ENCODE data around the gene SLC22A1. TPM values are rescaled to one million over a fixed set of nuclear protein-coding genes. Genes with fewer than 3 reads are reported as not detected.

The SLC22A1 gene
- total and polyA plus RNA-seq, 2 of the 4 experiments (the other 2 are of a cell fraction): 0.10 TPM; not detected in 1

DNA sequence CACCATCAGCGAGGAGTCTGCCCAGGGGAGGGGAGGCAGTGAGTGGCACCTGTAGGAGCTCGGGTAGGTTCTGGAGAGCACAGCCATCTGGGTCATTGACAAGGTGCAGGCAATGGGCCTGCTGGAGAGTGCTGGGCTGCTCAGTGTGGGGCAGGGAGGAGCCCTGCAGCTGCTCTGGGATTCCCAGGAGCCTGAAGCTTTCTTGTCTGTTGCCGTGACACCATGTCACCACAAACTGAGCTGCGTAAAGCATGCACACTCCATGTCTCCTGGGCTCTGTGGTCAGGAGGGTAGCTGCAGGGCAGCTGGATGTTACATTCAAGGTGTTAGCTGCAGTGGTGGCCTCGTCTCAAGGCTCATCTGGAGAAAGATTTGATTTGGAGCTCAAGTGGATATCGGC lies 4.5 kb upstream of the SLC22A1 start:
- ChIA-PET POLR2A (ENCODE audit: unreplicated experiment) (no interaction called here), CTCF (no interaction called here)
- no peaks in the 10 kb centered on the region for H4K20me1 ChIP-seq (ENCODE audit: insufficient read depth, low read length)
- H2AK9ac ChIP-seq (replicated peaks; ENCODE audit: low read depth, low read length, poor library complexity): no peak overlapping the region
- H4K5ac ChIP-seq (ENCODE audit: low read depth, low read length): no peak overlapping the region
- H3K4me3 ChIP-seq (ENCODE audit: insufficient read depth, low read depth, low read length): no peak overlapping the region
- H2BK120ac ChIP-seq (ENCODE audit: low read depth, low read length): no peak overlapping the region
- no peak overlapping the region for H3K56ac ChIP-seq (ENCODE audit: extremely low read depth, insufficient read depth, low read length)
- TF ChIP-seq POLR2A (IDR thresholded peaks at IDR 0.05; ENCODE audit: low read depth, low read length) (no peak), CHD1 (IDR thresholded peaks at IDR 0.05; ENCODE audit: low read depth, low read length) (no peak), RFX5 (IDR thresholded peaks at IDR 0.05; ENCODE audit: low read depth, low read length) (no peak), MAZ (IDR thresholded peaks at IDR 0.05; ENCODE audit: borderline replicate concordance, low read depth, low read length) (no peak), FOS (IDR thresholded peaks at IDR 0.05; ENCODE audit: low read depth, low read length) (no peak), NFE2L2 (IDR thresholded peaks at IDR 0.05; ENCODE audit: low read depth, low read length) (no peak), BHLHE40 (IDR thresholded peaks at IDR 0.05; ENCODE audit: low read depth, low read length) (no peak), CEBPB (IDR thresholded peaks at IDR 0.05; ENCODE audit: low read depth, low read length) (no peak), RAD21 (IDR thresholded peaks at IDR 0.05; ENCODE audit: low read length) (no peak), SMC3 (IDR thresholded peaks at IDR 0.05; ENCODE audit: low read depth, low read length) (no peak)
- TF ChIP-seq, protein P1, sequence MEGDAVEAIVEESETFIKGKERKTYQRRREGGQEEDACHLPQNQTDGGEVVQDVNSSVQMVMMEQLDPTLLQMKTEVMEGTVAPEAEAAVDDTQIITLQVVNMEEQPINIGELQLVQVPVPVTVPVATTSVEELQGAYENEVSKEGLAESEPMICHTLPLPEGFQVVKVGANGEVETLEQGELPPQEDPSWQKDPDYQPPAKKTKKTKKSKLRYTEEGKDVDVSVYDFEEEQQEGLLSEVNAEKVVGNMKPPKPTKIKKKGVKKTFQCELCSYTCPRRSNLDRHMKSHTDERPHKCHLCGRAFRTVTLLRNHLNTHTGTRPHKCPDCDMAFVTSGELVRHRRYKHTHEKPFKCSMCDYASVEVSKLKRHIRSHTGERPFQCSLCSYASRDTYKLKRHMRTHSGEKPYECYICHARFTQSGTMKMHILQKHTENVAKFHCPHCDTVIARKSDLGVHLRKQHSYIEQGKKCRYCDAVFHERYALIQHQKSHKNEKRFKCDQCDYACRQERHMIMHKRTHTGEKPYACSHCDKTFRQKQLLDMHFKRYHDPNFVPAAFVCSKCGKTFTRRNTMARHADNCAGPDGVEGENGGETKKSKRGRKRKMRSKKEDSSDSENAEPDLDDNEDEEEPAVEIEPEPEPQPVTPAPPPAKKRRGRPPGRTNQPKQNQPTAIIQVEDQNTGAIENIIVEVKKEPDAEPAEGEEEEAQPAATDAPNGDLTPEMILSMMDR (conservative IDR thresholded peaks at IDR 0.05; ENCODE audit: low read depth, low read length): no peak
- TF ChIP-seq, protein P2, sequence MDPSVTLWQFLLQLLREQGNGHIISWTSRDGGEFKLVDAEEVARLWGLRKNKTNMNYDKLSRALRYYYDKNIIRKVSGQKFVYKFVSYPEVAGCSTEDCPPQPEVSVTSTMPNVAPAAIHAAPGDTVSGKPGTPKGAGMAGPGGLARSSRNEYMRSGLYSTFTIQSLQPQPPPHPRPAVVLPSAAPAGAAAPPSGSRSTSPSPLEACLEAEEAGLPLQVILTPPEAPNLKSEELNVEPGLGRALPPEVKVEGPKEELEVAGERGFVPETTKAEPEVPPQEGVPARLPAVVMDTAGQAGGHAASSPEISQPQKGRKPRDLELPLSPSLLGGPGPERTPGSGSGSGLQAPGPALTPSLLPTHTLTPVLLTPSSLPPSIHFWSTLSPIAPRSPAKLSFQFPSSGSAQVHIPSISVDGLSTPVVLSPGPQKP (IDR thresholded peaks at IDR 0.05; ENCODE audit: borderline replicate concordance, low read depth, low read length): no peak
- no peaks in the 10 kb centered on the region; the same call in 1 of the 2 replicates for H3K9me3 ChIP-seq (ENCODE audit: control insufficient read depth, insufficient read depth, low read length)
- H3K4me1 ChIP-seq (ENCODE audit: control insufficient read depth, insufficient read depth, low read length): no peaks in the 10 kb centered on the region
- ATAC-seq (ENCODE audit: low read depth): no peak
- H2BK15ac ChIP-seq (ENCODE audit: low read depth, low read length): no peak overlapping the region
- H2AFZ ChIP-seq (replicated peaks; ENCODE audit: low read length, poor library complexity): peak overlapping the region; percentile 67
- H3K18ac ChIP-seq (ENCODE audit: low read depth, low read length): no peak overlapping the region
- H2BK5ac ChIP-seq (ENCODE audit: low read depth, low read length, poor library complexity, severe bottlenecking): no peak overlapping the region
- H3K23ac ChIP-seq (ENCODE audit: low read depth, low read length): no peak overlapping the region
- H3K79me1 ChIP-seq (ENCODE audit: low read depth in 1 of 2, low read length in 2 of 2): no peaks in the 10 kb centered on the region
- no peak overlapping the region for H3K27ac ChIP-seq (ENCODE audit: insufficient read depth, low read length)
- H4K8ac ChIP-seq (ENCODE audit: low read depth in 2 of 2, low read length in 2 of 2): no peak overlapping the region
- H4K91ac ChIP-seq (ENCODE audit: insufficient read depth, low read depth, low read length): no peak overlapping the region
- in situ Hi-C loops (cut with MboI; ENCODE audit: low sequenced_read_pairs): no loop called here
- no peak overlapping the region for H2BK20ac ChIP-seq (ENCODE audit: low read depth, low read length)
- no peak overlapping the region for H3K4ac ChIP-seq (ENCODE audit: low read depth, low read length)
- no peaks in the 10 kb centered on the region for H3K27me3 ChIP-seq (ENCODE audit: control insufficient read depth, insufficient read depth, low read length)
- H2AK5ac ChIP-seq (ENCODE audit: low read depth, low read length): no peak overlapping the region
- no peaks in the 10 kb centered on the region; the same call in 1 of the 2 replicates for H3K9me1 ChIP-seq (ENCODE audit: insufficient read depth, low read length)
- H3K4me2 ChIP-seq (ENCODE audit: low read depth, low read length): no peak overlapping the region
- intact Hi-C loops (cut with micrococcal nuclease): no loop called here
- H3K14ac ChIP-seq (replicated peaks; ENCODE audit: low read depth, low read length): no peak overlapping the region
- no peak overlapping the region for H3K9ac ChIP-seq (ENCODE audit: low read depth, low read length)
- WGBS, 2 experiments (ENCODE audit: extremely low coverage in 2 of 2, insufficient read length in 1 of 2): 91% methylated on average over 4 of the region's 6 CpGs; no CpG with 5 or more reads in 1 of the 2 experiments
- dilution Hi-C loops (cut with HindIII; ENCODE audit: low sequenced_read_pairs, unreplicated experiment): no loop called here
- BruUV-seq (replicated peaks): no TSS peak
- no peaks in the 10 kb centered on the region for H3K36me3 ChIP-seq (ENCODE audit: control insufficient read depth, insufficient read depth, low read length)
- no peak for DNase-seq
